Type B pancreatic cell (in vitro differentiated cells): ENCODE data around the gene ADAMTS6. TPM values are rescaled to one million over a fixed set of nuclear protein-coding genes. Genes with fewer than 3 reads are reported as not detected.

Experiments used
- DNase-seq: peaks from one replicate; pipeline ENCODE4 v3.0.0; 2021; ENCODE audit warnings: mixed read lengths; ENCODE audit not compliant: unreplicated experiment; ENCODE audit errors: extremely low spot score
- H3K27ac Mint-ChIP-seq: 2 replicates; pipeline ENCODE4 v1.8.0; 2021; ENCODE audit warnings: mild to moderate bottlenecking, mixed read lengths
- H3K27me3 Mint-ChIP-seq: 2 replicates; pipeline ENCODE4 v1.8.0; 2021; ENCODE audit warnings: mixed read lengths
- H3K36me3 Mint-ChIP-seq: 2 replicates; pipeline ENCODE4 v1.8.0; 2021; ENCODE audit warnings: mixed read lengths
- H3K4me1 Mint-ChIP-seq: one replicate; pipeline ENCODE4 v1.8.0; 2021; ENCODE audit warnings: mixed read lengths; ENCODE audit not compliant: unreplicated experiment
- H3K4me3 Mint-ChIP-seq: 2 replicates; pipeline ENCODE4 v1.8.0; 2021; ENCODE audit warnings: mild to moderate bottlenecking, mixed read lengths
- H3K9me3 Mint-ChIP-seq: 2 replicates; pipeline ENCODE4 v1.8.0; 2021; ENCODE audit warnings: mixed read lengths
- CTCF ChIP-seq: fragments of 200-600 bp; sonication (generic); conservative IDR thresholded peaks from 2 replicates; pipeline ENCODE4 v1.5.0; 2021; ENCODE audit warnings: antibody characterized with exemption, mild to moderate bottlenecking
- total RNA-seq: library from RNA; stranded (reverse); gene quantifications from 2 replicates; pipeline ENCODE4 v1.2.1, GENCODE V29; 2021; ENCODE audit warnings: low replicate concordance

The ADAMTS6 gene
- total RNA-seq, 1 donor from 2014 or later, result 4.2 TPM

DNA sequence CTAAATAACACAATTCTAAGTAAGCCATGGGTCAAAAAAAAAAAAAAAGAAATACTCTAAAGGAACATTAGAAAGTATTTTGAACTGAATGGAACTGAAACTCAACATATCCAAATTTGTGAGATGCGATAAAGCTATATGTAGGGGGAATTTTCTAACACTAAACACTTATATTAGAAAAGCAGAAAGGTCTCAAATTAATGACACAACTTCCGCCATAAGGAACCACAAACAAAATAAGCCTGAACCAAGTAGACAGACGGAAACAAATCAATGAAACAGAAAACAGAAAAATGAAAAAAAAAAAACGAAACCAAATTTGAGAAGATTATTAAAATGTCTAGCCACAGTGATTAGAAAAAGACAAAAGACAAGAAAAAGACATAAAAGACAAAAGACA lies 39.9 kb downstream of the ADAMTS6 start:
- Mint-ChIP-seq H3K4me3 (no peak overlapping the region), H3K27me3 (no peaks in the 10 kb centered on the region), H3K27ac (no peak overlapping the region), H3K36me3 (no peaks in the 10 kb centered on the region), H3K9me3 (no peaks in the 10 kb centered on the region), H3K4me1 (no peaks in the 10 kb centered on the region)
- no peak for TF ChIP-seq CTCF
- DNase-seq, result no peak

- Mint-ChIP-seq H3K9me3 (no peaks in the 10 kb centered on the region), H3K27me3 (no peaks in the 10 kb centered on the region), H3K4me1 (no peaks in the 10 kb centered on the region), H3K27ac (no peak overlapping the region), H3K36me3 (no peaks in the 10 kb centered on the region), H3K4me3 (no peak overlapping the region)
- TF ChIP-seq CTCF, result no peak
- no peak for DNase-seq
Observed at GRCh38 chr5:65440456-65440855, 41.3 kb downstream of the ADAMTS6 start.

- Mint-ChIP-seq H3K36me3 (no peaks in the 10 kb centered on the region), H3K27me3 (no peaks in the 10 kb centered on the region), H3K4me1 (no peaks in the 10 kb centered on the region), H3K9me3 (no peaks in the 10 kb centered on the region), H3K4me3 (no peak overlapping the region), H3K27ac (no peak overlapping the region)
- no peak for TF ChIP-seq CTCF
- DNase-seq, result no peak
Observed at GRCh38 chr5:65434122-65434521, 47.6 kb downstream of the ADAMTS6 start.

DNA sequence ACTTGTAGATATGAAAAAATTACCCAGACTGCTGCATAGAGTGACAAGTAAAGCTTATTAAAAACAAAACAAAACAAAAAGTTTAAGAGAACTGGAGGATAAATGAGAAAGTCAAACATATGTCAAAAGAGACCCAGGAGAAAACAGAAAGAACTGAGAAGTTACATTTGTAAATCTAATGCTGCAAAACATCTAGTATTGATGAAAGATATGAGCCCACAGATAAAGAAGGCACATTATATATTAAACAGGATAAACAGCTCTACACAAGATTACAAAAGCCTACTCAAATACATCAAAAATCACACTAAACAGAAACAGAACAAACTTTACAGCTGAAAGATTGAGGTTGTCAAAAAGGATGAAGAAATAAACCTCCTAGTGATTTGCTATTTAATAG lies 55.1 kb downstream of the ADAMTS6 start:
- Mint-ChIP-seq H3K4me3 (no peak overlapping the region), H3K36me3 (no peaks in the 10 kb centered on the region), H3K9me3 (peaks cover 1% of the 10 kb centered on the region), H3K4me1 (no peaks in the 10 kb centered on the region), H3K27me3 (no peaks in the 10 kb centered on the region), H3K27ac (no peak overlapping the region)
- no peak for TF ChIP-seq CTCF
- no peak for DNase-seq

GRCh38 chr5:65423623-65424022 lies 58.1 kb downstream of the ADAMTS6 start:
- no peaks in the 10 kb centered on the region for H3K36me3 Mint-ChIP-seq
- DNase-seq, result no peak
- H3K4me1 Mint-ChIP-seq, result no peaks in the 10 kb centered on the region
- H3K27ac Mint-ChIP-seq, result no peak overlapping the region
- H3K27me3 Mint-ChIP-seq, result no peaks in the 10 kb centered on the region
- H3K9me3 Mint-ChIP-seq, result peaks cover 9% of the 10 kb centered on the region
- no peak for TF ChIP-seq CTCF
- no peak overlapping the region for H3K4me3 Mint-ChIP-seq

GRCh38 chr5:65418661-65419060 lies 63.1 kb downstream of the ADAMTS6 start:
- Mint-ChIP-seq H3K27ac (no peak overlapping the region), H3K9me3 (peaks cover 9% of the 10 kb centered on the region), H3K27me3 (no peaks in the 10 kb centered on the region), H3K4me3 (no peak overlapping the region), H3K36me3 (no peaks in the 10 kb centered on the region), H3K4me1 (no peaks in the 10 kb centered on the region)
- TF ChIP-seq CTCF, result no peak
- DNase-seq, result no peak
